Parathyroid adenoma (tissue), 2 donors: ENCODE measurements around the gene IRAK2.
"Not testable (repeated sequence)": the region's sequence is repeated elsewhere in the genome, so short reads cannot be mapped to it uniquely, and the experiment has no call there.

ENCODE experiments used
- H2AFZ ChIP-seq: fragments of 300-600 bp; sonication (generic); one replicate; pipeline ENCODE4 v1.7.0; 2017; ENCODE audit warnings: antibody characterized with exemption, mild to moderate bottlenecking
- H3K27ac ChIP-seq: fragments of 300-600 bp; sonication (generic); one replicate; pipeline ENCODE4 v1.7.0; 2017
- H3K27me3 ChIP-seq: fragments of 300-600 bp; sonication (generic); one replicate; pipeline ENCODE4 v1.7.0; 2017; ENCODE audit warnings: low read length; ENCODE audit not compliant: control insufficient read depth, insufficient read depth
- H3K36me3 ChIP-seq: fragments of 300-600 bp; sonication (generic); one replicate; pipeline ENCODE4 v1.7.0; 2017; ENCODE audit warnings: low read length; ENCODE audit not compliant: control insufficient read depth, insufficient read depth
- H3K4me1 ChIP-seq: fragments of 300-600 bp; sonication (generic); one replicate; pipeline ENCODE4 v1.7.0; 2017; ENCODE audit warnings: control low read depth
- H3K4me2 ChIP-seq: fragments of 300-600 bp; sonication (generic); one replicate; pipeline ENCODE4 v1.7.0; 2017; ENCODE audit warnings: low read length
- H3K4me3 ChIP-seq: fragments of 300-600 bp; sonication (generic); one replicate; pipeline ENCODE4 v1.7.0; 2017; ENCODE audit warnings: low read depth, low read length
- H3K79me2 ChIP-seq: fragments of 300-600 bp; sonication (generic); one replicate; pipeline ENCODE4 v1.7.0; 2017; ENCODE audit warnings: control low read depth
- H3K9ac ChIP-seq: fragments of 300-600 bp; sonication (generic); one replicate; pipeline ENCODE4 v1.7.0; 2017; ENCODE audit warnings: mild to moderate bottlenecking
- H3K9me3 ChIP-seq: fragments of 300-600 bp; sonication (generic); one replicate; pipeline ENCODE4 v1.7.0; 2017; ENCODE audit warnings: low read length; ENCODE audit not compliant: control insufficient read depth
- TF ChIP-seq, protein P1 (sequence below): fragments of 300-600 bp; sonication (generic); IDR thresholded peaks from one replicate; pipeline ENCODE4 v1.7.0; 2017; ENCODE audit warnings: antibody characterized with exemption, mild to moderate bottlenecking
- donor health status: primary hyperparathyroidism.

The IRAK2 gene

GRCh38 chr3:10169000-10169496 is 4.3 kb downstream of the IRAK2 start:
- H3K4me1 ChIP-seq = no peaks in the 10 kb centered on the region
- no peak overlapping the region for H3K9ac ChIP-seq
- H3K79me2 ChIP-seq = no peaks in the 10 kb centered on the region
- no peaks in the 10 kb centered on the region for H3K36me3 ChIP-seq
- TF ChIP-seq, protein P1, sequence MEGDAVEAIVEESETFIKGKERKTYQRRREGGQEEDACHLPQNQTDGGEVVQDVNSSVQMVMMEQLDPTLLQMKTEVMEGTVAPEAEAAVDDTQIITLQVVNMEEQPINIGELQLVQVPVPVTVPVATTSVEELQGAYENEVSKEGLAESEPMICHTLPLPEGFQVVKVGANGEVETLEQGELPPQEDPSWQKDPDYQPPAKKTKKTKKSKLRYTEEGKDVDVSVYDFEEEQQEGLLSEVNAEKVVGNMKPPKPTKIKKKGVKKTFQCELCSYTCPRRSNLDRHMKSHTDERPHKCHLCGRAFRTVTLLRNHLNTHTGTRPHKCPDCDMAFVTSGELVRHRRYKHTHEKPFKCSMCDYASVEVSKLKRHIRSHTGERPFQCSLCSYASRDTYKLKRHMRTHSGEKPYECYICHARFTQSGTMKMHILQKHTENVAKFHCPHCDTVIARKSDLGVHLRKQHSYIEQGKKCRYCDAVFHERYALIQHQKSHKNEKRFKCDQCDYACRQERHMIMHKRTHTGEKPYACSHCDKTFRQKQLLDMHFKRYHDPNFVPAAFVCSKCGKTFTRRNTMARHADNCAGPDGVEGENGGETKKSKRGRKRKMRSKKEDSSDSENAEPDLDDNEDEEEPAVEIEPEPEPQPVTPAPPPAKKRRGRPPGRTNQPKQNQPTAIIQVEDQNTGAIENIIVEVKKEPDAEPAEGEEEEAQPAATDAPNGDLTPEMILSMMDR = no peak
- no peaks in the 10 kb centered on the region for H3K27me3 ChIP-seq
- no peak overlapping the region for H3K4me2 ChIP-seq
- no peak overlapping the region for H3K4me3 ChIP-seq
- no peaks in the 10 kb centered on the region for H3K9me3 ChIP-seq
- no peak overlapping the region for H2AFZ ChIP-seq
- H3K27ac ChIP-seq = no peak overlapping the region

DNA sequence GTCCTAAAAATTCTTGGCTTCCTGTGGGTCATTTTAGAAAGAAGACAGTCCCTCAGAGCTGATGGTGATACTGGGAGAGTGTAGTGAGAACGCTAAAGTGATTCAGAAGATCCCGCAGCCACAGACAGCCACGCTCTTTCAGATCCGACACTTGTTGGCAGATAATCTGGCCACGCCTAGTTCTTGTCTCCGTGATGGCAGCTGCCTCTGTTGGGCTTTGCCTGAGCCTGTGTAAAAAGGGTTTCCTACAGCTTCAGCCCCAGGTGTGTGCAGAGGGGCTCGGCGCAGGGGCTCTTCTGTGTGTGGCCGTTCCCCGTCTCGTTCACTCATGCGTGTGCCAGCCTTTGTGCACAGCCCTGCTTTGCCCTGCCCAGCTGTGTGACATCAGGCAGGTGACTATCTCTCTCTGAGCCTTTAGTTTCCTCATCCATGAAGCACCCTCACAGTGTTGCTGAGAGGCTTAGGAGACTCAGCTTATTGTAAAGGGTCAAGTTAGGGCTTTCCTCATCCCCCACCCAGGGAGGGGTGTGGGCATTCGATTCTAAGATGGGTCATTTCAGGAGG is 6.3 kb downstream of the IRAK2 start:
- Histone ChIP-seq H3K79me2 (no peaks in the 10 kb centered on the region), H3K4me2 (no peak overlapping the region), H3K9me3 (no peaks in the 10 kb centered on the region), H3K36me3 (no peaks in the 10 kb centered on the region), H3K27ac (no peak overlapping the region), H3K27me3 (no peaks in the 10 kb centered on the region), H3K4me1 (no peaks in the 10 kb centered on the region), H2AFZ (no peak overlapping the region), H3K4me3 (no peak overlapping the region), H3K9ac (no peak overlapping the region)
- TF ChIP-seq, protein P1 = no peak

- no peaks in the 10 kb centered on the region for H3K27me3 ChIP-seq
- no peak overlapping the region for H2AFZ ChIP-seq
- H3K4me1 ChIP-seq = no peaks in the 10 kb centered on the region
- H3K36me3 ChIP-seq = no peaks in the 10 kb centered on the region
- H3K27ac ChIP-seq = no peak overlapping the region
- no peak overlapping the region for H3K4me3 ChIP-seq
- no peak overlapping the region for H3K4me2 ChIP-seq
- TF ChIP-seq, protein P1 = no peak
- H3K79me2 ChIP-seq = no peaks in the 10 kb centered on the region
- H3K9me3 ChIP-seq = no peaks in the 10 kb centered on the region
- no peak overlapping the region for H3K9ac ChIP-seq
These were observed 8.6 kb downstream of the IRAK2 start for GRCh38 chr3:10173095-10173925.

GRCh38 chr3:10173926-10174435 is 9.3 kb downstream of the IRAK2 start:
- Histone ChIP-seq H3K27me3 (no peaks in the 10 kb centered on the region), H3K9ac (no peak overlapping the region)

DNA sequence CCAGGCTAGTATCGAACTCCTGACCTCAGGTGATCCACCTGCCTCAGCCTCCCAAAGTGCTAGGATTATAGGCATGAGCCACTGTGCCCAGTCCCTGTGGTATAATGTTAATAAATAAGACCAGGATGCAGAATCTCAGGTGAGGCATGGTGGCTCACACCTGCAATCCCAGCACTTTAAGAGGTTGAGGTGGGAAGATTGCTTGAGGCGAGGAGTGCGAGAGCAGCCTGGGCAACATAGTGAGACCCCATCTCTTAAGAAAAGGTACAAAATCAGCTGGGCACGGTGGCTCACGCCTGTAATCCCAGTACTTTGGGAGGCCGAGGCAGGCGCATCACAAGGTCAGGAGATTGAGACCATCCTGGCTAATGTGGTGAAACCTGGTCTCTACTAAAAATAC is 10.6 kb downstream of the IRAK2 start:
- H3K27ac ChIP-seq, H3K9ac ChIP-seq, H3K4me3 ChIP-seq, H3K9me3 ChIP-seq, H3K36me3 ChIP-seq, H2AFZ ChIP-seq, H3K27me3 ChIP-seq, H3K4me1 ChIP-seq, H3K4me2 ChIP-seq, H3K79me2 ChIP-seq: not testable (repeated sequence)

More at GRCh38 chr3:10173926-10174435, 9.3 kb downstream of the IRAK2 start:
- TF ChIP-seq, protein P1 = no peak
- Histone ChIP-seq H2AFZ (no peak overlapping the region), H3K79me2 (no peaks in the 10 kb centered on the region), H3K9me3 (no peaks in the 10 kb centered on the region), H3K4me2 (no peak overlapping the region), H3K4me3 (no peak overlapping the region), H3K4me1 (no peaks in the 10 kb centered on the region), H3K36me3 (no peaks in the 10 kb centered on the region), H3K27ac (no peak overlapping the region)

DNA sequence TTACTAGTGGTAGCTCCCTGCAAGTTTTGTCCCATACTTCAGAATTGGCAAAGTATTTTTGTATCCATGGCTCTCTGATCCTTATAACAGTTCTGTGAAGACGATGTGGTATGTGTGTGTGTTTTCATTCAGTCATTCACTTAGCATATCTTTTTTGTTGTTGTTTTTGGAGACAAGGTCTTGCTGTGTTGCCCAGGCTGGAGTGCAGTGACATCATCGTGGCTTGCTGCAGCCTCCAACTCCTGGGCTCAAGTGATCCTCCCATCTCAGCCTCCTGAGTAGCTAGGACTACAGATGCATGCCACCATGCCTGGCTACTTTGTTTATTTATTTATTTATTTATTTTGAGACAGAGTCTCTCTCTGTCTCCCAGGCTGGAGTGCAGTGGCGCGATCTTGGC is 11.4 kb downstream of the IRAK2 start:
- not testable (repeated sequence) for H3K27ac ChIP-seq, H2AFZ ChIP-seq, H3K4me2 ChIP-seq, H3K79me2 ChIP-seq, H3K4me1 ChIP-seq, H3K36me3 ChIP-seq, H3K4me3 ChIP-seq, H3K9me3 ChIP-seq, H3K27me3 ChIP-seq, H3K9ac ChIP-seq
